Left colon (tissue), 2 donors: ENCODE measurements around the gene FHIT. TPM values are rescaled to one million over a fixed set of nuclear protein-coding genes. Genes with fewer than 3 reads are reported as not detected.

Experiments
- ATAC-seq: fragments of 200-7000 bp; cut with Tn5 transposase; one replicate; pipeline ENCODE4 v1.9.1; 2020; ENCODE audit warnings: mild to moderate bottlenecking, moderate library complexity
- DNase-seq, 2 donors: peaks; one replicate each; pipeline ENCODE4 v3.0.0-alpha.2; 2020
- intact Hi-C, 2 donors: fragments of 100-400 bp; cut with DNase I in 1 of 2; cut with micrococcal nuclease in 1 of 2; formaldehyde crosslinking; loops; one replicate each; pipeline versions ENCODE4 v1.11.2 to v1.14.0; 2022; cut with DNase I, micrococcal nuclease
- total RNA-seq, 2 donors: library from RNA; stranded (reverse); fragmentation: NEBNext Ultra II Directional; extraction: Animal tissue kit (Norgen Biotek cat#: 25700); gene quantifications; one replicate each; pipeline ENCODE4 v1.2.1, GENCODE V29; 2021
- donor health status: DM: no; HTN: no; CAD: no.
- donor health status: DM: yes; HTN: yes; CAD: no.

Gene FHIT
- total RNA-seq, 2 donors from 2014 or later: 14.5 to 17.2 TPM

- intact Hi-C loops: no loop called here
- ATAC-seq (no peak), DNase-seq (no peak)
Observed at GRCh38 chr3:59994732-59995304, 1256.4 kb downstream of the FHIT start.

- DNase-seq: no peak
- intact Hi-C loops: no loop called here
- ATAC-seq: no peak
Observed at GRCh38 chr3:59992578-59992977, 1258.7 kb downstream of the FHIT start.

GRCh38 chr3:59990915-59991314, 1260.3 kb downstream of the FHIT start:
- intact Hi-C loops: no loop called here
- ATAC-seq (no peak), DNase-seq (no peak)

GRCh38 chr3:59982510-59982909, 1268.7 kb downstream of the FHIT start:
- DNase-seq (no peak), ATAC-seq (no peak)
- intact Hi-C loops: no loop called here

GRCh38 chr3:59981377-59981776, 1269.9 kb downstream of the FHIT start:
- no peak for ATAC-seq
- intact Hi-C loops: no loop called here
- no peak for DNase-seq

GRCh38 chr3:59980576-59980975, 1270.7 kb downstream of the FHIT start:
- intact Hi-C loops: no loop called here
- no peak for ATAC-seq
- DNase-seq: no peak

GRCh38 chr3:59979542-59979941, 1271.7 kb downstream of the FHIT start:
- DNase-seq (no peak), ATAC-seq (no peak)
- intact Hi-C loops: no loop called here

GRCh38 chr3:59978979-59979378, 1272.3 kb downstream of the FHIT start:
- intact Hi-C loops: no loop called here
- ATAC-seq (no peak), DNase-seq (no peak)

GRCh38 chr3:59970796-59971195, 1280.5 kb downstream of the FHIT start:
- ATAC-seq: no peak
- no peak for DNase-seq
- intact Hi-C loops: no loop called here

- no peak for DNase-seq
- intact Hi-C loops: no loop called here
- ATAC-seq: no peak
Observed at GRCh38 chr3:59970376-59970775, 1280.9 kb downstream of the FHIT start.

GRCh38 chr3:59968513-59969045, 1282.7 kb downstream of the FHIT start:
- intact Hi-C loops: no loop called here

GRCh38 chr3:59963676-59964075, 1287.6 kb downstream of the FHIT start:
- ATAC-seq (no peak), DNase-seq (no peak)
- intact Hi-C loops: no loop called here

More at GRCh38 chr3:59968513-59969045, 1282.7 kb downstream of the FHIT start:
- DNase-seq (no peak), ATAC-seq (no peak)

- DNase-seq (no peak), ATAC-seq (no peak)
- intact Hi-C loops: no loop called here
Observed at GRCh38 chr3:59957150-59957549, 1294.1 kb downstream of the FHIT start.

GRCh38 chr3:59953104-59953503, 1298.1 kb downstream of the FHIT start:
- intact Hi-C loops: no loop called here
- no peak for ATAC-seq
- no peak for DNase-seq

- intact Hi-C loops: no loop called here
- DNase-seq (no peak), ATAC-seq (no peak)
Observed at GRCh38 chr3:59949311-59949710, 1301.9 kb downstream of the FHIT start.

- ATAC-seq (no peak), DNase-seq (no peak)
- intact Hi-C loops: no loop called here
Observed at GRCh38 chr3:59946401-59946800, 1304.9 kb downstream of the FHIT start.

- intact Hi-C loops: no loop called here
- ATAC-seq (no peak), DNase-seq (no peak)
Observed at GRCh38 chr3:59940718-59941117, 1310.5 kb downstream of the FHIT start.

- no peak for DNase-seq
- intact Hi-C loops: no loop called here
- no peak for ATAC-seq
Observed at GRCh38 chr3:59939826-59940426, 1311.3 kb downstream of the FHIT start.

GRCh38 chr3:59938828-59939227, 1312.4 kb downstream of the FHIT start:
- ATAC-seq (no peak), DNase-seq (no peak)
- intact Hi-C loops: no loop called here

GRCh38 chr3:59937201-59937600, 1314.1 kb downstream of the FHIT start:
- ATAC-seq: no peak
- intact Hi-C loops: no loop called here
- DNase-seq: no peak

GRCh38 chr3:59936472-59936871, 1314.8 kb downstream of the FHIT start:
- no peak for DNase-seq
- no peak for ATAC-seq
- intact Hi-C loops: no loop called here
